Endothelial cell of umbilical vein (primary cell): ENCODE data around the gene CISH. TPM values are rescaled to one million over a fixed set of nuclear protein-coding genes. Genes with fewer than 3 reads are reported as not detected.

ENCODE experiments used
- BruUV-seq: library from RNA; stranded (reverse); fragments of 400-500 nt; replicated peaks from 2 replicates; lab custom pipeline; 2021; lab: Mats Ljungman, UMichigan
- CTCF ChIA-PET: fragments of 300-600, 350-600 bp; sonication (Branson Sonifier 250); formaldehyde crosslinking; loops from one replicate; lab custom pipeline; 2021; ENCODE audit warnings: antibody characterized with exemption, inconsistent platforms; lab: Charles Lee
- POLR2A ChIA-PET: fragments of 300-600, 350-600 bp; sonication (Branson Sonifier 250); formaldehyde crosslinking; loops from one replicate; lab custom pipeline; 2021; ENCODE audit warnings: antibody characterized with exemption, inconsistent platforms; lab: Charles Lee
- DNase-seq: peaks from one replicate; pipeline ENCODE4 v3.0.0-alpha.2; 2011; ENCODE audit warnings: low read depth, low spot score
- FAIRE-seq: peaks from 2 replicates; lab custom pipeline; 2011; peaks lifted over from hg19 to GRCh38; lab: Jason Lieb, UNC
- H2AFZ ChIP-seq: 2 replicates; pipeline ENCODE4 v1.6.0; 2012; ENCODE audit warnings: low read depth, low read length, control low read depth, inconsistent platforms
- H3K27ac ChIP-seq: 2 replicates; pipeline ENCODE4 v1.5.1; 2011; ENCODE audit warnings: low read depth, mild to moderate bottlenecking, control low read depth, low read length, moderate library complexity; ENCODE audit not compliant: insufficient read depth
- H3K27me3 ChIP-seq, 2 experiments: 2 replicates each; pipeline versions ENCODE4 v1.6.0 to v1.6.1; 2011; ENCODE audit warnings: low read length in 2 of 2, mixed read lengths in 1 of 2; ENCODE audit not compliant: control insufficient read depth in 2 of 2, insufficient read depth in 2 of 2
- H3K36me3 ChIP-seq, 2 experiments: 2 replicates in 1 of 2; 3 replicates in 1 of 2; pipeline ENCODE4 v1.5.1; 2011; ENCODE audit warnings: low read length in 2 of 2, mild to moderate bottlenecking in 1 of 2, moderate library complexity in 1 of 2; ENCODE audit not compliant: control insufficient read depth in 2 of 2, insufficient read depth in 2 of 2; ENCODE audit errors: extremely low read depth in 1 of 2
- H3K4me1 ChIP-seq: 3 replicates; pipeline ENCODE4 v1.5.1; 2011; ENCODE audit warnings: mild to moderate bottlenecking, low read length; ENCODE audit not compliant: control insufficient read depth, insufficient read depth; ENCODE audit errors: extremely low read depth
- H3K4me2 ChIP-seq: 2 replicates; pipeline ENCODE4 v1.6.1; 2011; ENCODE audit warnings: low read length, control low read depth, mixed read lengths; ENCODE audit not compliant: insufficient read depth
- H3K4me3 ChIP-seq, 3 experiments: fragments of 200-600 bp in 1 of 3; sonication (generic), shearing (Covaris generic) in 1 of 3; replicated peaks in 1 of 3; 2 replicates each; pipeline ENCODE4 v1.5.1; 2011 to 2016; ENCODE audit warnings: control low read depth in 3 of 3, low read length in 3 of 3, mild to moderate bottlenecking in 2 of 3, inconsistent platforms in 1 of 3, low read depth in 1 of 3, moderate library complexity in 1 of 3; ENCODE audit not compliant: insufficient read depth in 1 of 3
- H3K79me2 ChIP-seq: 2 replicates; pipeline ENCODE4 v1.6.0; 2012; ENCODE audit warnings: low read length, inconsistent platforms; ENCODE audit not compliant: control insufficient read depth, insufficient read depth
- H3K9ac ChIP-seq: replicated peaks from 2 replicates; pipeline ENCODE3; 2011; ENCODE audit warnings: low read length, control low read depth; ENCODE audit not compliant: insufficient read depth; ENCODE audit errors: extremely low read depth
- H3K9me1 ChIP-seq: replicated peaks from 3 replicates; pipeline ENCODE4 v1.6.0; 2011; ENCODE audit warnings: mild to moderate bottlenecking, low read length; ENCODE audit not compliant: control insufficient read depth, insufficient read depth; ENCODE audit errors: extremely low read depth
- H3K9me3 ChIP-seq: replicated peaks from 2 replicates; pipeline ENCODE4 v1.5.1; 2012; ENCODE audit warnings: low read length, inconsistent platforms; ENCODE audit not compliant: control insufficient read depth, insufficient read depth
- H4K20me1 ChIP-seq: replicated peaks from 2 replicates; pipeline ENCODE3; 2011; ENCODE audit warnings: mild to moderate bottlenecking, low read length; ENCODE audit not compliant: control insufficient read depth, insufficient read depth; ENCODE audit errors: extremely low read depth
- EZH2 ChIP-seq: IDR thresholded peaks from 2 replicates; pipeline ENCODE4 v1.6.1; 2012; ENCODE audit warnings: borderline replicate concordance, low read depth, mild to moderate bottlenecking, moderate library complexity, low read length, inconsistent platforms; ENCODE audit not compliant: severe bottlenecking
- FOS ChIP-seq: IDR thresholded peaks from 2 replicates; pipeline ENCODE4 v1.6.1; 2011; ENCODE audit warnings: mild to moderate bottlenecking, low read length, moderate library complexity, borderline replicate concordance; ENCODE audit not compliant: insufficient read depth
- GATA2 ChIP-seq: IDR thresholded peaks from 2 replicates; pipeline ENCODE4 v1.7.0; 2011; ENCODE audit warnings: low read depth, mild to moderate bottlenecking, moderate library complexity, mixed read lengths, low read length; ENCODE audit not compliant: insufficient read length, insufficient read depth
- JUN ChIP-seq: IDR thresholded peaks from 2 replicates; pipeline ENCODE4 v1.6.1; 2011; ENCODE audit warnings: borderline replicate concordance, low read depth; ENCODE audit not compliant: insufficient read length, insufficient read depth
- MYC ChIP-seq: IDR thresholded peaks from one replicate; pipeline ENCODE4 v1.6.1; 2011; ENCODE audit warnings: mild to moderate bottlenecking, low read depth, low read length
- POLR2A ChIP-seq: IDR thresholded peaks from 2 replicates; pipeline ENCODE4 v1.6.1; 2012; ENCODE audit warnings: low read depth, mild to moderate bottlenecking, control low read depth, low read length
- POLR2AphosphoS5 ChIP-seq: IDR thresholded peaks from 2 replicates; pipeline ENCODE4 v1.6.1; 2012; ENCODE audit warnings: low read depth, mild to moderate bottlenecking, control low read depth, low read length, moderate library complexity; ENCODE audit not compliant: insufficient read depth
- dilution Hi-C: fragments of 300-500 bp; cut with MboI; formaldehyde crosslinking; loops from one replicate; pipeline ENCODE4 v1.15.0; 2019; ENCODE audit warnings: low sequenced_read_pairs; ENCODE audit not compliant: extremely low pct_ligation_motif_present
- intact Hi-C: fragments of 100-400 bp; cut with micrococcal nuclease; formaldehyde crosslinking; loops from one replicate; pipeline ENCODE4 v1.10.0; 2022
- polyA plus RNA-seq, 4 experiments: library from polyadenylated mRNA; depleted of rRNA in 3 of 4; stranded (reverse) in 3 of 4; unstranded in 1 of 4; fragments of >200 nt; gene quantifications; 2 replicates each; pipeline versions ENCODE4 v1.2.1 to v1.2.3, GENCODE V29; 2011 to 2012; ENCODE audit warnings: missing spikeins in 1 of 4
- total RNA-seq: library from RNA; stranded (reverse); gene quantifications from 2 replicates; pipeline ENCODE4 v1.2.3, GENCODE V29; 2021
- TF ChIP-seq, protein P1 (sequence below): IDR thresholded peaks from 2 replicates; pipeline ENCODE4 v1.6.1; 2011; ENCODE audit not compliant: insufficient read depth, insufficient read length
- TF ChIP-seq, protein P2 (sequence below), 2 donors: IDR thresholded peaks; 1 replicate in 1 of 2; 2 replicates in 1 of 2; pipeline ENCODE4 v1.5.1; 2011; ENCODE audit warnings: low read length in 2 of 2, mild to moderate bottlenecking in 2 of 2, moderate library complexity in 2 of 2, control low read depth in 1 of 2, inconsistent platforms in 1 of 2, low read depth in 1 of 2; ENCODE audit not compliant: insufficient read depth in 1 of 2; ENCODE audit errors: extremely low read depth in 1 of 2

CISH gene
- total and polyA plus RNA-seq, 2 donors (not counting 3 experiments of a cell fraction or from before 2014, with no cell fraction given) = 2.2 to 4.1 TPM

DNA sequence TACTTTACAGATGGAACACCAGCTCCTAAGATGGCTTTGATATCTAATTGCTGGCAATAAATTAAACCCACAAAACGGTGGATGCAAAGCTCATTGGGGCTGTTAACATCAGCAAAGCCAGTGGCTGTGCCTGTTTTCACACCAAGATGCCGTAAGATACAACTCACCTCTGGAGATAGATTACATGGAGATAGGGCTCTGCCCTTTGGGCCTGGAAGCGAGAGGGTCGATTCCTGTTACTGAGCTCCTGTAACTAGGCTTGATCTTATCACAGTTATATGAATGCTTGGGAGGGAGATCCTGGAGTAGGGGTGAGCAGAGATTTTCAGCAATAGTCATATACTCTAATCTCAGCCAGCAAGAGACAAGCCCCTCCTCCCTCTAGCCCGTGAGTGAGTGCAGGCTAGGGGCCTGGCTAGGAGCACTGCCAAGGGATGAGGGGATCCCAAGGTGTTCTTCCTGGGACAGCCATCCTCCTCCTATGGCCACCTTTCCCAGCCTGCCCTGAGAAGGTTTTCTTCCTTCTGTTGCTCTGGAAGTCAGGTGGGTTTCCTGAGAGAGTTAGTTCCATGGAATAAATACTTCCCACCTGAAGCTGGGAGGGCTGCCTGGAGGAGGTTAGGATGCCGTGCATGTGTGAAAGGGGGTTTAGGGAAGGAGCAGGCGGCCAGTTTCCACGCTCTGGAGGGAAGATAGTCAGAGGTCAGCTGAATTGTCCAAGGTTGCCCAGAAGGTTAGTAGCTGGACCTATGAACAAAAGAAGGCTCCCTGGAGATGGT, 45.0 kb upstream of the CISH start:
- H3K27ac ChIP-seq = no peak overlapping the region
- no peak overlapping the region for H3K4me2 ChIP-seq
- dilution Hi-C loops = no loop called here
- no peaks in the 10 kb centered on the region for H4K20me1 ChIP-seq
- CTCF ChIA-PET = interaction anchor here (0.6 to 1.2 kb wide), 2 partner anchors 40 to 45 kb away, joined by 3 read pairs; partner anchors contain the start of gene CISH
- no peaks in the 10 kb centered on the region for H3K36me3 ChIP-seq
- H3K4me1 ChIP-seq = no peaks in the 10 kb centered on the region
- TF ChIP-seq MYC (no peak), POLR2A (no peak), GATA2 (no peak), EZH2 (no peak), POLR2AphosphoS5 (no peak), JUN (no peak), FOS (no peak)
- TF ChIP-seq, protein P1, sequence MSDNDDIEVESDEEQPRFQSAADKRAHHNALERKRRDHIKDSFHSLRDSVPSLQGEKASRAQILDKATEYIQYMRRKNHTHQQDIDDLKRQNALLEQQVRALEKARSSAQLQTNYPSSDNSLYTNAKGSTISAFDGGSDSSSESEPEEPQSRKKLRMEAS = no peak
- TF ChIP-seq, protein P2, sequence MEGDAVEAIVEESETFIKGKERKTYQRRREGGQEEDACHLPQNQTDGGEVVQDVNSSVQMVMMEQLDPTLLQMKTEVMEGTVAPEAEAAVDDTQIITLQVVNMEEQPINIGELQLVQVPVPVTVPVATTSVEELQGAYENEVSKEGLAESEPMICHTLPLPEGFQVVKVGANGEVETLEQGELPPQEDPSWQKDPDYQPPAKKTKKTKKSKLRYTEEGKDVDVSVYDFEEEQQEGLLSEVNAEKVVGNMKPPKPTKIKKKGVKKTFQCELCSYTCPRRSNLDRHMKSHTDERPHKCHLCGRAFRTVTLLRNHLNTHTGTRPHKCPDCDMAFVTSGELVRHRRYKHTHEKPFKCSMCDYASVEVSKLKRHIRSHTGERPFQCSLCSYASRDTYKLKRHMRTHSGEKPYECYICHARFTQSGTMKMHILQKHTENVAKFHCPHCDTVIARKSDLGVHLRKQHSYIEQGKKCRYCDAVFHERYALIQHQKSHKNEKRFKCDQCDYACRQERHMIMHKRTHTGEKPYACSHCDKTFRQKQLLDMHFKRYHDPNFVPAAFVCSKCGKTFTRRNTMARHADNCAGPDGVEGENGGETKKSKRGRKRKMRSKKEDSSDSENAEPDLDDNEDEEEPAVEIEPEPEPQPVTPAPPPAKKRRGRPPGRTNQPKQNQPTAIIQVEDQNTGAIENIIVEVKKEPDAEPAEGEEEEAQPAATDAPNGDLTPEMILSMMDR (IDR thresholded peaks at IDR 0.05; ENCODE audit: extremely low read depth in 1 of 2, insufficient read depth in 1 of 2, low read depth in 1 of 2, low read length in 2 of 2) = no peak
- DNase-seq (no peak), FAIRE-seq (no peak)
- no peak overlapping the region for H3K4me3 ChIP-seq
- H2AFZ ChIP-seq = no peak overlapping the region
- no peak overlapping the region for H3K9ac ChIP-seq
- H3K9me1 ChIP-seq = no peaks in the 10 kb centered on the region
- H3K79me2 ChIP-seq = no peaks in the 10 kb centered on the region
- intact Hi-C loops = no loop called here
- POLR2A ChIA-PET = no interaction called here
- H3K27me3 ChIP-seq = no peaks in the 10 kb centered on the region
- H3K9me3 ChIP-seq = no peaks in the 10 kb centered on the region
- no TSS peak for BruUV-seq
